DMS 273 (cell line): ENCODE results near the gene BTBD1.
"Not testable (repeated sequence)": the region's sequence is repeated elsewhere in the genome, so short reads cannot be mapped to it uniquely, and the experiment has no call there.

ENCODE experiments used
- DNase-seq: peaks from one replicate; lab custom pipeline; 2025; ENCODE audit not compliant: unreplicated experiment; lab: John Stamatoyannopoulos, UW

Gene BTBD1

GRCh38 chr15:83094583-83094982, 27.5 kb upstream of the BTBD1 start:
- DNase-seq, result no peak

GRCh38 chr15:83092309-83092976, 25.4 kb upstream of the BTBD1 start:
- no peak for DNase-seq

- not testable (repeated sequence) for DNase-seq
Observed at GRCh38 chr15:83091965-83092308, 24.9 kb upstream of the BTBD1 start.

GRCh38 chr15:83090465-83090864, 23.4 kb upstream of the BTBD1 start:
- no peak for DNase-seq

- no peak for DNase-seq
Observed at GRCh38 chr15:83088876-83089275, 21.8 kb upstream of the BTBD1 start.

GRCh38 chr15:83087576-83087975, 20.5 kb upstream of the BTBD1 start:
- DNase-seq, result no peak

GRCh38 chr15:83085864-83086552, 19.0 kb upstream of the BTBD1 start:
- not testable (repeated sequence) for DNase-seq

- not testable (repeated sequence) for DNase-seq
Observed at GRCh38 chr15:83085461-83085860, 18.4 kb upstream of the BTBD1 start.

- DNase-seq, result no peak
Observed at GRCh38 chr15:83082730-83083386, 15.8 kb upstream of the BTBD1 start.

GRCh38 chr15:83081256-83082014, 14.4 kb upstream of the BTBD1 start:
- no peak for DNase-seq

GRCh38 chr15:83078712-83079111, 11.7 kb upstream of the BTBD1 start:
- DNase-seq, result no peak

GRCh38 chr15:83077491-83078230, 10.6 kb upstream of the BTBD1 start:
- no peak for DNase-seq

- peak; percentile 4 for DNase-seq
Observed at GRCh38 chr15:83069211-83069642, 2.2 kb upstream of the BTBD1 start.

- no peak for DNase-seq
Observed at GRCh38 chr15:83068054-83068453, 1.0 kb upstream of the BTBD1 start.

- no peak for DNase-seq
Observed at GRCh38 chr15:83067638-83067962, 548 bp upstream of the BTBD1 start.

GRCh38 chr15:83066034-83066733, 868 bp downstream of the BTBD1 start:
- DNase-seq, result peak; percentile 34

GRCh38 chr15:83065431-83065830, 1.6 kb downstream of the BTBD1 start:
- no peak for DNase-seq

- DNase-seq, result no peak
Observed at GRCh38 chr15:83064859-83065258, 2.2 kb downstream of the BTBD1 start.

- DNase-seq, result no peak
Observed at GRCh38 chr15:83063551-83063950, 3.5 kb downstream of the BTBD1 start.

- no peak for DNase-seq
Observed at GRCh38 chr15:83062768-83063180, 4.3 kb downstream of the BTBD1 start.
